Body of pancreas (tissue), 4 donors: ENCODE results near the gene CACNA2D4.

ENCODE experiments used
- CTCF ChIP-seq, 7 experiments: fragments of 450-650 bp in 4 of 7; fragments of 200-600 bp in 3 of 7; sonication (generic) in 3 of 7; IDR thresholded peaks; one replicate each; pipeline ENCODE4 v1.5.1; 2016 to 2019; ENCODE audit warnings: antibody characterized with exemption in 7 of 7
- POLR2A ChIP-seq, 3 donors: fragments of 450-650 bp; IDR thresholded peaks; one replicate each; pipeline ENCODE4 v1.6.1; 2016; ENCODE audit warnings: antibody characterized with exemption in 3 of 3, mild to moderate bottlenecking in 2 of 3

- TF ChIP-seq CTCF (IDR thresholded peaks at IDR 0.05) (no peak), POLR2A (IDR thresholded peaks at IDR 0.05) (no peak)
These were observed 37.2 kb downstream of the CACNA2D4 start for GRCh38 chr12:1881301-1881700.
